Measurements from ENCODE around the gene SEMA4B. TPM values are rescaled to one million over a fixed set of nuclear protein-coding genes. Genes with fewer than 3 reads are reported as not detected.
"Not testable (repeated sequence)": the region's sequence is repeated elsewhere in the genome, so short reads cannot be mapped to it uniquely, and the experiment has no call there.

SEMA4B gene
- total RNA-seq, 2 experiments from 2014 or later = 23.4 to 26.7 TPM

DNA sequence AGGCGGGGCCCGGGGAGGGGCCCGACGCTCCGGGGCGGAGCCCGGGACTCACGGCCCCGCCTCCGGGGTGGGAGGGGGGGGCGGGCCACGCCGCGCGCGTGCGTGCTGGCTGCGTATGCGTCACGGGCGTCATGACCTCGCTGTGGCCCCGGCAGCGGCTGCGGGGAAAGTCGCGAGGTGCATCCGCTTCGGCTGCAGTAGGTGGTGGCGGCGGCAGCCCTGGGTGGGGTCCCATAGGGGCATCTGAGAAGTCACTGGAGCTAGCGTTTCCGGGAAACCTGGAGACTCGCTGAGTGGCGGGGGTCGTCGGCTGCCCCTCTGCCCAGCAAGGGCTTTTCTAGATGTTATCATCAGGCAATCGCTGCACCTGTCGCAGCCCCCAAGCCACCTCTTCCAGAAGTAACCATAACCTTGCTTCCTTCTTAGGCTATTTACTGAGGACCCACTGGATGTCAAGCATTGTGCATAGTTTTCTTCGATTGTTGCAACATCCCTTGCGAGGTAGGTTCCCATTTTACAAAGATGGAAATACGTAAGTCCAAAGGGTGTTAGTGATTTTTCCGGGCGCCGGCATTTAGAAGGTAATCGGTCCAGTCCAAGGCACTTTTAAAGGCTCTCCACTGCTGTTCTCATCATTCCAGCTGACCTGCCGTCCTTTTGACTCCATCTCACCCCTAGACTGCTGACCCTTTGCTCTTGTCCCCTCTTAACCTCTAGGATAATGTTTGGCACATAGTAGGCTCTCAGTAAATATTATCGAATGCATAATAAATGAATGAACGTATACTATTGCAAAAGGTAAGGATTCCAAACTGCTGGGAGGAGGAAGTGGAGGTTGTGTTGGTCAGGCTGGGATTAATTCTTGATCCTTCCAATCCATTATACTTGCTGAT lies 33.2 kb downstream of the SEMA4B start, which contains the start of gene GDPGP1:
Gene GDPGP1, plus strand, starts transcription at position 114 of the 893 bp plus-strand sequence. CDS start 6,700 bp downstream, outside the sequence.
- peak within 1 kb of the TSS; percentile 98 for H3K4me3 Mint-ChIP-seq
- no peaks in the 10 kb centered on the region for H3K27me3 Mint-ChIP-seq
- ChIA-PET POLR2A (interaction anchor here (1.1 kb wide), 1 partner anchor 31 kb away, joined by 5 read pairs; the partner anchor contains the start of gene NGRN), CTCF (interaction anchor here (0.5 to 2.2 kb wide), 10 partner anchors 8 to 92 kb away, joined by 3 to 8 read pairs (median 4); partner anchors contain the start of gene NGRN)
- no peaks in the 10 kb centered on the region for H3K9me3 Mint-ChIP-seq
- peaks cover 27% of the 10 kb centered on the region for H3K36me3 Mint-ChIP-seq (ENCODE audit: low read depth)
- no peak for DNase-seq
- peaks cover 55% of the 10 kb centered on the region for H3K4me1 Mint-ChIP-seq
- peak within 1 kb of the TSS; percentile 97 for H3K27ac Mint-ChIP-seq

DNA sequence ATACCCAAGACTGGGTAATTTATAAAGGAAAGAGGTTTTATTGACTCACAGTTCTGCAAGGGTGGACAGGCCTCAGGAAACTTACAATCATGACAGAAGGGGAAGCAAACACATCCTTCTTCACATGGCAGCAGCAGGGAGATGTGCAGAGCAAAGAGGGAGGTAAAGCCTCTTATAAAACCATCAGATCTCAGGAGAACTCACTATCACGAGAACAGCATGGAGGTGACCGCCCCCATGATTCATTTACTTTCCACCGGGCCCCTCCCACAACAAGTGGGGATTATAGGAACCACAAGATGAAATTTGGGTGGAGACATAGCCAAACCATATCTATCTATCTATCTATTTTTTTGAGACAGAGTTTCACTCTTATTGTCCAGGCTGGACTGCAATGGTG lies 38.2 kb downstream of the SEMA4B start:
- Mint-ChIP-seq H3K36me3 (ENCODE audit: low read depth) (peaks cover 9% of the 10 kb centered on the region), H3K9me3 (no peaks in the 10 kb centered on the region), H3K4me1 (peaks cover 19% of the 10 kb centered on the region), H3K4me3 (no peak overlapping the region), H3K27ac (no peak overlapping the region), H3K27me3 (no peaks in the 10 kb centered on the region)
- POLR2A ChIA-PET = no interaction called here
- DNase-seq = no peak
- CTCF ChIA-PET = interaction anchor here (3.1 kb wide), 1 partner anchor 9 kb away, joined by 14 read pairs; the partner anchor contains the start of gene TTLL13

DNA sequence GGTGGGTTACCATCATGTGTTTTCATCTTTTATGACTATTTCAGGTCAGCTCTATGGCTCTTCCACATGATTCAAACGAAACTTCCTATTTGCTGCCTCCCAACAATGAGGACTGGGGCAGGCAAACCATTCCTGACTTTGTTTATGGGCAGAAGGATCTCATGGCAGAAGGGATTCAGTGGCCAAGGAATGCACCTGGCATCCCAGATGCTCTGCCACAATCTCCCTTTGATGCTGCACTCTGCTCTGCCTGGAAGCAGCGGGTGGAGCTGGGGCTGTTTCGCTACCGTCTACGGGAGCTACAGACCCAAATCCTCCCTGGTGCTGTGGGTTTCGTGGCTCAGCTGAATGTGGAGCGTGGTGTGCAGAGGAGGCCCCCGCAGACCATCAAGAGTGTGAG lies 39.7 kb downstream of the SEMA4B start:
- H3K27me3 Mint-ChIP-seq = no peaks in the 10 kb centered on the region
- peaks cover 7% of the 10 kb centered on the region for H3K4me1 Mint-ChIP-seq
- CTCF ChIA-PET = interaction anchor here (0.6 kb wide), 1 partner anchor 377 kb away, joined by 3 read pairs; no protein-coding TSS in a partner anchor

GRCh38 chr15:90241343-90242192 lies 40.4 kb downstream of the SEMA4B start:
- ChIA-PET POLR2A (interaction anchor here (0.7 kb wide), 1 partner anchor 20 kb away, joined by 7 read pairs; no protein-coding TSS in a partner anchor), CTCF (interaction anchor here (0.6 to 0.9 kb wide), 2 partner anchors 52 to 376 kb away, joined by 3 read pairs; no protein-coding TSS in a partner anchor)
- Mint-ChIP-seq H3K27me3 (no peaks in the 10 kb centered on the region), H3K4me3 (no peak overlapping the region), H3K9me3 (no peaks in the 10 kb centered on the region), H3K27ac (no peak overlapping the region), H3K36me3 (ENCODE audit: low read depth) (peaks cover 9% of the 10 kb centered on the region), H3K4me1 (peaks cover 3% of the 10 kb centered on the region)
- no peak for DNase-seq

More for the DNA sequence above, 39.7 kb downstream of the SEMA4B start:
- Mint-ChIP-seq H3K9me3 (no peaks in the 10 kb centered on the region), H3K4me3 (no peak overlapping the region), H3K36me3 (ENCODE audit: low read depth) (peaks cover 9% of the 10 kb centered on the region), H3K27ac (no peak overlapping the region)
- POLR2A ChIA-PET = no interaction called here
- no peak for DNase-seq

DNA sequence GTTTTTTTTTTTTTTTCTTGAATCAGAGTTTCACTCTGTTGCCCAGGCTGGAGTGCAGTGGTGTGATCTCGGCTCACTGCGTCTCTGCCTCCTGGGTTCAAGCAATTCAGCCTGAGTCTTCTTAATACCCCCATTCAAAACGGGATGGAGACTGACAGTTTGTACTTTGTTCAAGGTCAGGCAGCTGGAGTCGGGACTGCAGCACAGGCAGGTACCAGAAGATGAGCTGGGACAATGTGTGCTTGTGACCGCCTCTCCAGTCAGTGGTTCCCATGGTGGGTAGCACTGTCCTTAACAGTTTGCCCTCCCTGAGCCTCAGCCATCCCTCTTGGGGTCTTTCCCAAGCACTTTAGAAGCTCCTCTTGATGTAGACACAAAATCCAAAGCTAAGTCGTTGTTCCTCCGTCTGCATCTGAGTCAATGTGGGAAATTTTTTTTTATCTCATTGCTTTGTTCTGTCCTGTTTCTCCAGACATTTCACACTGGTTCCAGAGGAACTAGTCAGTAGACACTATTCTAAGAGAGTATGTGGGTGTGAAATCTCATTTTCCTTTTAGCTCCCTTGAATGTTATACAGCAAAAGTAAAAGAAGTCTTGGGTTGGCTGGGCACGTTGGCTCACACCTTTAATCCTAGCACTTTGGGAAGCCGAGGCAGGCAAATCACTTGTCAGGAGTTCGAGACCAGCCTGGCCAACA lies 43.0 kb downstream of the SEMA4B start:
- DNase-seq = no peak
- no peak overlapping the region for H3K4me3 Mint-ChIP-seq
- H3K27me3 Mint-ChIP-seq = no peaks in the 10 kb centered on the region
- peaks cover 8% of the 10 kb centered on the region for H3K4me1 Mint-ChIP-seq
- POLR2A ChIA-PET = no interaction called here
- H3K9me3 Mint-ChIP-seq = no peaks in the 10 kb centered on the region
- CTCF ChIA-PET = interaction anchor here (0.5 to 1.3 kb wide), 5 partner anchors 8 to 125 kb away, joined by 3 to 11 read pairs (median 3); partner anchors contain the start of gene CIB1
- H3K27ac Mint-ChIP-seq = no peak overlapping the region
- H3K36me3 Mint-ChIP-seq (ENCODE audit: low read depth) = no peaks in the 10 kb centered on the region

GRCh38 chr15:90248789-90249202 lies 47.7 kb downstream of the SEMA4B start:
- H3K27ac Mint-ChIP-seq = no peak overlapping the region
- H3K4me1 Mint-ChIP-seq = peaks cover 16% of the 10 kb centered on the region
- H3K36me3 Mint-ChIP-seq (ENCODE audit: low read depth) = no peaks in the 10 kb centered on the region
- ChIA-PET CTCF (interaction anchor here (1.0 to 3.1 kb wide), 8 partner anchors 10 to 106 kb away, joined by 3 to 17 read pairs (median 4); no protein-coding TSS in a partner anchor), POLR2A (no interaction called here)
- DNase-seq = no peak
- H3K4me3 Mint-ChIP-seq = peak overlapping the region; percentile 55
- no peaks in the 10 kb centered on the region for H3K9me3 Mint-ChIP-seq
- no peaks in the 10 kb centered on the region for H3K27me3 Mint-ChIP-seq

- POLR2A ChIA-PET = no interaction called here
- Mint-ChIP-seq H3K27ac (no peak within 1 kb of the TSS), H3K9me3 (no peaks in the 10 kb centered on the region), H3K36me3 (ENCODE audit: low read depth) (no peaks in the 10 kb centered on the region), H3K27me3 (no peaks in the 10 kb centered on the region), H3K4me3 (peak within 1 kb of the TSS; percentile 55), H3K4me1 (peaks cover 16% of the 10 kb centered on the region)
- DNase-seq = peak; percentile 78
- CTCF ChIA-PET = interaction anchor here (1.0 to 3.1 kb wide), 8 partner anchors 9 to 106 kb away, joined by 3 to 17 read pairs (median 4); no protein-coding TSS in a partner anchor
These were observed 48.2 kb downstream of the SEMA4B start, which contains the start of gene TTLL13 for GRCh38 chr15:90249203-90249863. TTLL13 (plus strand) TSS chr15:90249556; CDS start chr15:90250631, 1,075 bp downstream.

DNA sequence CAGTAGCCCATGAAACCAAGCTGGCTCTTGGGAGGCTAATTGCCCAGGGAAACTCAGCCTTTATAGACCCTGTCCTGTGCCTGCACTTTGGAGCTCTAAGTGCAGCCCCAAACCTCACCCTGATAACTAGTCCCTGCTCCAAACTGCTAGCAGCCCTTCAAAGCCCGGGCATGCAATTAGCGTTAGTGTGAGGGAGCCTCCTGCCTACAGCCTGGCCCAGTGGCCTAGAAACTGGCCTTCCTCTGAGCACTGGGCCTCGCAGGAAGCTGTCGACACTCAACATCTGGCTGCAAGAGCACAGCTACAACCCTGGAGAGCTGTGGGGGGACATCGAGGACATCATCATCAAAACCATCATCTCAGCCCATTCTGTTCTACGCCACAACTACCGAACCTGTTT lies 56.6 kb downstream of the SEMA4B start:
- H3K27ac Mint-ChIP-seq = no peak overlapping the region
- POLR2A ChIA-PET = no interaction called here
- H3K9me3 Mint-ChIP-seq = no peaks in the 10 kb centered on the region
- peaks cover 6% of the 10 kb centered on the region for H3K4me1 Mint-ChIP-seq
- H3K4me3 Mint-ChIP-seq = no peak overlapping the region
- no peaks in the 10 kb centered on the region for H3K27me3 Mint-ChIP-seq
- no peaks in the 10 kb centered on the region for H3K36me3 Mint-ChIP-seq (ENCODE audit: low read depth)
- CTCF ChIA-PET = interaction anchor here (0.9 to 1.3 kb wide), 4 partner anchors 9 to 47 kb away, joined by 3 to 4 read pairs (median 3); partner anchors contain the start of gene TTLL13
- no peak for DNase-seq

GRCh38 chr15:90259524-90259923 lies 58.4 kb downstream of the SEMA4B start:
- peaks cover 12% of the 10 kb centered on the region for H3K4me1 Mint-ChIP-seq
- H3K27ac Mint-ChIP-seq = no peak overlapping the region
- no peaks in the 10 kb centered on the region for H3K9me3 Mint-ChIP-seq
- ChIA-PET CTCF (interaction anchor here (1.4 kb wide), 1 partner anchor 38 kb away, joined by 4 read pairs; no protein-coding TSS in a partner anchor), POLR2A (no interaction called here)
- H3K27me3 Mint-ChIP-seq = no peaks in the 10 kb centered on the region
- H3K4me3 Mint-ChIP-seq = no peak overlapping the region
- no peak for DNase-seq
- no peaks in the 10 kb centered on the region for H3K36me3 Mint-ChIP-seq (ENCODE audit: low read depth)

DNA sequence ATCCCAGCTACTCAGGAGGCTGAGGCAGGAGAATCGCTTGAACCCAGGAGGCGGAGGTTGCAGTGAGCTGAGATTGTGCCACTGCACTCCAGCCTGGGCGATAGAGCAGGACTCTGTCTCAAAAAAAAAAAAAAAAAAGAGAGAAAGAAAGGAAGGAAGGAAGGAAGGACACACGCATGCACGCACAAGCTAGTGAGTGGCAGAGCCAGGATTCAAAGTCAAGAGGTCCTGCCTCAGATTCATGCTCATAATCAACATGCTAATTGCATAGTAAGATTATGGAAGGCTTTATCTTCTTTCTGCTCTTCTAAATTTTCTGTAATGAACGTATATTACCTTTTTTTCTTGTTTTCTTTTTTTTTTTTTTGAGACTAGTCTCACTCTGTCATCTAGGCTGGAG lies 59.6 kb downstream of the SEMA4B start:
- DNase-seq; H3K9me3 Mint-ChIP-seq; H3K27me3 Mint-ChIP-seq; H3K4me3 Mint-ChIP-seq; H3K36me3 Mint-ChIP-seq (ENCODE audit: low read depth): not testable (repeated sequence)
- POLR2A ChIA-PET = interaction anchor here (0.6 kb wide), 1 partner anchor 20 kb away, joined by 3 read pairs; no protein-coding TSS in a partner anchor
- CTCF ChIA-PET = interaction anchor here (0.9 kb wide), 1 partner anchor 71 kb away, joined by 3 read pairs; no protein-coding TSS in a partner anchor
- Mint-ChIP-seq H3K27ac (peak overlapping the region; percentile 9), H3K4me1 (peaks cover 16% of the 10 kb centered on the region)

GRCh38 chr15:90261811-90262210 lies 60.7 kb downstream of the SEMA4B start:
- H3K4me1 Mint-ChIP-seq = peaks cover 20% of the 10 kb centered on the region
- H3K27me3 Mint-ChIP-seq = no peaks in the 10 kb centered on the region
- POLR2A ChIA-PET = interaction anchor here (0.6 kb wide), 1 partner anchor 20 kb away, joined by 7 read pairs; no protein-coding TSS in a partner anchor
- H3K36me3 Mint-ChIP-seq (ENCODE audit: low read depth) = peaks cover 4% of the 10 kb centered on the region
- no peaks in the 10 kb centered on the region for H3K9me3 Mint-ChIP-seq
- no peak overlapping the region for H3K4me3 Mint-ChIP-seq
- CTCF ChIA-PET = interaction anchor here (0.5 to 0.9 kb wide), 5 partner anchors 21 to 110 kb away, joined by 3 to 5 read pairs (median 3); no protein-coding TSS in a partner anchor
- no peak overlapping the region for H3K27ac Mint-ChIP-seq
- DNase-seq = no peak

All from activated CD4-positive, alpha-beta T cell treated with anti-CD3 and anti-CD28 coated beads, Interleukin-2, amount 10 ng/mL, durations not matched to agents 7 days and 5 days (primary cell).